HG02970 (cell line): Measurements from ENCODE around the gene OR10H4.
"Not testable (repeated sequence)": the region's sequence is repeated elsewhere in the genome, so short reads cannot be mapped to it uniquely, and the experiment has no call there.

ENCODE experiments used
- ATAC-seq: cut with Tn5 transposase; IDR thresholded peaks from one replicate; pipeline ENCODE4 v1.9.1; 2021; ENCODE audit warnings: mild to moderate bottlenecking, moderate library complexity, moderate number of reproducible peaks; ENCODE audit not compliant: unreplicated experiment, low FRiP score

OR10H4 gene

GRCh38 chr19:15936950-15937349 is 11.9 kb upstream of the OR10H4 start:
- no peak for ATAC-seq

GRCh38 chr19:15937771-15938170 is 11.0 kb upstream of the OR10H4 start:
- no peak for ATAC-seq

DNA sequence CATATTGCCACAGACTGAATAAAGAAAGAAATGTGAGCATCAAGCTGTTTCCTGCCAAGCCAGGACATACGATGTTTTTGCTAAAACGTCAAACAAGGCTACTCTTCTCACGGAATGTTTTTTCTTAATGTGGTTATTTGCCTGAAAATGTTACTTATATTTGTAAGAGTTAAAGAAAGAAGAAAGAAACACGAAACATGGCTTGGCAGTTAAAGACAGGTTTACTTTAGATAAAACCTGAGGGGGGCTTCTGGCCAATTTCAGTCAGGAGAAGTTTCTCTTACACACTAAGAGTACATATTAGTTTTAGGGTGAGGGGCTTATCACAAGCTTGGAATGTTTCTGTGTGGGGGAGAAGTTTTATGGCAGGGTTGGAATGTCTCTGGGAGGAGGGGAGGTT is 4.4 kb upstream of the OR10H4 start:
- no peak for ATAC-seq

DNA sequence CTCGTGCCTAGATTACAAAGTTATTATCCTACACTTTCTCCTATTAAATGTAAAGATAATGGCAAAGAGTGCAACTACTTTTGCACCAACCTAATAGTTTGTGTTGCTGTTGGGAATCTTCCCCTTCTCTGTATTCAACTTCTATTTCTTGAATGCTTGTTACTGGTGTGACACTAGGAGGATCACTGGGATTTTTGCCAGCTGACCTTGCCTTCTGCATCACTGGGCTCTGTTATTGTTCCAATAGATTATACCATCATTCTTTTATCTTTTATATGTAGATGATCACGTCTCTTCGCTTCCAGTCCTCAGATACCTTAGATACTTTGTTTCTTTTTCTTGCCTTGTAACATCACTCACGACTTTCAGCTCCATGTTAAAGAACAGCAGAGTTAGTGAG is 3.5 kb upstream of the OR10H4 start:
- no peak for ATAC-seq

DNA sequence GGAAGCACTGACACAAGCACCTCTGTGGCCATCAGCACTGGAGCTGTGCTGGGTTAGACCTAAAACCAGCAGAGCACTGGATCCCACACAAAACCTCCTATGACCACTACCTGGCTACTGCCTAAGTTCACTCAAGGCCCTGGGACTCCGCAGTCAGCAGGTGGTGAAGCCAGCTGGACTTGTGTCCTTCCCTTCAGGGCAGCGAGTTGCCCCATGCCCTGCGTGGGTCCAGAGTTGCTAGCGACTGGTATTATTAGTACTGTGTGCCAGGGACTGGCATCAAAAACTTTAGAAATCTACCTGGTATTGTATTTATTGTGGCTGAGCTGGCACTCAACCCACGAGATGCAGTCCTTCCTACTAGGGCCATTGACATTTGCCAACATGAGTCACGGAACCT is 6.0 kb downstream of the OR10H4 start:
- no peak for ATAC-seq

DNA sequence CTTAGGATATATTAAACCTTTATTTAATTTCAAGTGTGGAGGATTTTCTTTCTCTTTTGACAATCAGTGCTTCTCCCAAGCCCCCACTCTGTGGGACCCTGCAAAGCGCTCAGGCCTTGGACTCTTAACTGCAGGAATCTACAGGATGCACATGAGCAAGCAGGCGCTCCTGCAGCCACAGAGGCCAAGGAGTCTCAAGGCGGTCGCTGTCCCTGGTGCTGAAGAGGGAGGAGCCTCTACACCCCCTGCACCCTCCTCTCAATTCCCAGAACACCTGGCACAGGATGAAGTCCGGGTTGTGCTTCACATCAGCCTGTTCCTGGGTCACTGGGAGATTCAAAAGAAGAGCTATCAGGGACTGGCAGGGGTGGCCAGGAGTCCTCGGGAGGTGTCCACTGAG is 13.5 kb downstream of the OR10H4 start:
- ATAC-seq = no peak

GRCh38 chr19:15964231-15964630 is 15.4 kb downstream of the OR10H4 start:
- ATAC-seq = no peak

DNA sequence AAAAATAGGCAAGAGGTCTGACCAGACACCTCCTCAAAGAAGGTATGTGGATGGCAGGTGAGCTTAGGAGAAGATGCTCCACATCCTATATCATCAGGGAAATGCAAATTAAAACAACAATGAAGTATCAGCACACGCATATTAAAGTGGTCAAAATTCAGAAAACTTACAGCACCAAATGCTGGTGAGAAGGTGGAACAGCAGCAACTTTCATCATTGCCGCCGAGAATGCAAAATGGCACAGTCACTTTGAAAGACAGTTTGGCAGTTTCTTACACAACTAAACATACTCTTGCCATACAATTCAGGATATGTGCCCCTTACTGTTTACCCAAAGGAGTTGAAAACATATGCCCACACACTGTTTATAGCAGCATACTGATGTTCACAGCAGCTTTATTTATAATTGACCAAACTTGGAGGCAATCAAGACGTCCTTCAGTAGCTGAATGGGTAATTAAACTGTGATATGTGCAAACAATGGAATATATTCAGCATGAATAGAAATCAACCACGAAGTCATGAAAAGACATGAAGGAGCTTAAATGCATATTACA is 22.5 kb downstream of the OR10H4 start:
- no peak for ATAC-seq

DNA sequence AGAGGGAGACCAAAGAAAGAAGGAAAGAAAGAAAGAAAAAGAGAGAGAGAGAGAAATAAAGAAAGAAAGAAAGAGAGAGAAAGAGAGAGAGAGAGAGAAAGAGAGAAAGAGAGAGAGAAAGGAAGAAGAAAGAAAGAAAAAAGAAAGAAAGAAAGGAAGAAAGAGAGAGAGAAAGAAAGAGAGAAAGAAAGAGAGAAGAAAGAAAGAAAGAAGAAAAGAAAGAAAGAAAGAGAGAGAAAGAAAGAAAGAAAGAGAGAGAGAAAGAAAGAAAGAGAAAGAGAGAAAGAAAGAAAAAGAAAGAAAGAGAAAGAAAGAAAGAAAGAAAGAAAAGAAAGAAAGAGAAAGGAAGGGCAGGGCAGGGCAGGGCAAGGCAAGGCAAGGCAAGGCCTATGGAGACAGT is 23.2 kb downstream of the OR10H4 start:
- ATAC-seq = not testable (repeated sequence)

GRCh38 chr19:15974856-15975255 is 26.0 kb downstream of the OR10H4 start:
- ATAC-seq = no peak

GRCh38 chr19:15976836-15977689 is 28.3 kb downstream of the OR10H4 start:
- no peak for ATAC-seq

- ATAC-seq = no peak
These were observed 28.9 kb downstream of the OR10H4 start for GRCh38 chr19:15977690-15978089.

- no peak for ATAC-seq
These were observed 30.5 kb downstream of the OR10H4 start for GRCh38 chr19:15979293-15979692.

- ATAC-seq = not testable (repeated sequence)
These were observed 37.0 kb downstream of the OR10H4 start for GRCh38 chr19:15985831-15986230.

- ATAC-seq = no peak
These were observed 37.9 kb downstream of the OR10H4 start for GRCh38 chr19:15986701-15987100.

GRCh38 chr19:15989889-15990288 is 41.1 kb downstream of the OR10H4 start:
- ATAC-seq = no peak

GRCh38 chr19:15991602-15992001 is 42.8 kb downstream of the OR10H4 start:
- no peak for ATAC-seq

- ATAC-seq = no peak
These were observed 43.2 kb downstream of the OR10H4 start for GRCh38 chr19:15992014-15992413.

DNA sequence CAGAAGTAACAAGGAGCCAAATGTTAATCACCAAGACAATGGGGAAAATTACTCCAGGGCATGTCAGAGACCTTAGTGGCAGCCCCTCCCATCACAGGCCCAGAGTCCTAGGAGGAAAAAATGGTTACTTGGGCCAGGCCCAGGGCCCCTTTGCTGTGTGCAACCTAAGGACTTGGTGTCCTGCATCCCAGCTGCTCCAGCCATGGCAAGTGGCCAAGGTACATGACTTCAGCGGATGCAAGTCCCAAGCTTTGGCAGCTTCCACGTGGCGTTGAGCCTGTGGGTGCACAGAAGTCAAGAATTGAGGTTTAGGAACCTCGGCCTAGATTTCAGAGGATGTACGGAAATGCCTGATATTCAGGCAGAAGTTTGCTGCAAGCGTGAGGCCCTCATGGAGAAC is 46.7 kb downstream of the OR10H4 start:
- no peak for ATAC-seq

- no peak for ATAC-seq
These were observed 49.4 kb downstream of the OR10H4 start for GRCh38 chr19:15998166-15998565.
